ENCODE data around the gene HDAC5.
"Not testable (repeated sequence)": the region's sequence is repeated elsewhere in the genome, so short reads cannot be mapped to it uniquely, and the experiment has no call there.

The HDAC5 gene

GRCh38 chr17:44111777-44112176, 11.7 kb downstream of the HDAC5 start:
- DNase-seq (ENCODE audit: low read depth in 2 of 2), result no peak

- DNase-seq (ENCODE audit: low read depth in 2 of 2), result peak in 1 of 2 donors; percentile 11
Observed at GRCh38 chr17:44110823-44111633, 12.4 kb downstream of the HDAC5 start.

GRCh38 chr17:44110011-44110686, 13.3 kb downstream of the HDAC5 start:
- no peak for DNase-seq (ENCODE audit: low read depth in 2 of 2)

- no peak for DNase-seq (ENCODE audit: low read depth in 2 of 2)
Observed at GRCh38 chr17:44109312-44109630, 14.2 kb downstream of the HDAC5 start.

GRCh38 chr17:44108440-44109311, 14.8 kb downstream of the HDAC5 start:
- no peak for DNase-seq (ENCODE audit: low read depth in 2 of 2)

- no peak for DNase-seq (ENCODE audit: low read depth in 2 of 2)
Observed at GRCh38 chr17:44106801-44107200, 16.6 kb downstream of the HDAC5 start.

- DNase-seq (ENCODE audit: low read depth in 2 of 2), result no peak
Observed at GRCh38 chr17:44105941-44106340, 17.5 kb downstream of the HDAC5 start.

- no peak for DNase-seq (ENCODE audit: low read depth in 2 of 2)
Observed at GRCh38 chr17:44105483-44105882, 18.0 kb downstream of the HDAC5 start.

GRCh38 chr17:44102849-44103622, 20.4 kb downstream of the HDAC5 start:
- no peak for DNase-seq (ENCODE audit: low read depth in 2 of 2)

- not testable (repeated sequence) for DNase-seq (ENCODE audit: low read depth in 2 of 2)
Observed at GRCh38 chr17:44101858-44102257, 21.6 kb downstream of the HDAC5 start.

GRCh38 chr17:44097110-44097958, 26.1 kb downstream of the HDAC5 start:
- DNase-seq (ENCODE audit: low read depth in 2 of 2), result no peak

- no peak for DNase-seq (ENCODE audit: low read depth in 2 of 2)
Observed at GRCh38 chr17:44095647-44096496, 27.6 kb downstream of the HDAC5 start.

- DNase-seq (ENCODE audit: low read depth in 2 of 2), result no peak
Observed at GRCh38 chr17:44095388-44095646, 28.1 kb downstream of the HDAC5 start.

- no peak for DNase-seq (ENCODE audit: low read depth in 2 of 2)
Observed at GRCh38 chr17:44094701-44095387, 28.6 kb downstream of the HDAC5 start.

GRCh38 chr17:44093231-44093900, 30.1 kb downstream of the HDAC5 start:
- no peak for DNase-seq (ENCODE audit: low read depth in 2 of 2)

GRCh38 chr17:44092051-44092450, 31.4 kb downstream of the HDAC5 start:
- no peak for DNase-seq (ENCODE audit: low read depth in 2 of 2)

GRCh38 chr17:44091200-44091997, 32.0 kb downstream of the HDAC5 start:
- DNase-seq (ENCODE audit: low read depth in 2 of 2), result no peak

GRCh38 chr17:44088254-44088653, 35.2 kb downstream of the HDAC5 start:
- no peak for DNase-seq (ENCODE audit: low read depth in 2 of 2)
